NB4 (cell line): Measurements from ENCODE around the gene SPRYD3.

Experiments used
- POLR2A ChIP-seq: IDR thresholded peaks from 2 replicates; pipeline ENCODE4 v1.6.1; 2011; ENCODE audit warnings: mild to moderate bottlenecking; ENCODE audit not compliant: insufficient read length; ENCODE audit errors: extremely low read depth
- TF ChIP-seq, protein P1 (sequence below): IDR thresholded peaks from one replicate; pipeline ENCODE4 v1.5.1; 2012; ENCODE audit warnings: low read depth, low read length
- TF ChIP-seq, protein P2 (sequence below): IDR thresholded peaks from 2 replicates; pipeline ENCODE4 v1.6.1; 2011; ENCODE audit warnings: low read depth, low read length

DNA sequence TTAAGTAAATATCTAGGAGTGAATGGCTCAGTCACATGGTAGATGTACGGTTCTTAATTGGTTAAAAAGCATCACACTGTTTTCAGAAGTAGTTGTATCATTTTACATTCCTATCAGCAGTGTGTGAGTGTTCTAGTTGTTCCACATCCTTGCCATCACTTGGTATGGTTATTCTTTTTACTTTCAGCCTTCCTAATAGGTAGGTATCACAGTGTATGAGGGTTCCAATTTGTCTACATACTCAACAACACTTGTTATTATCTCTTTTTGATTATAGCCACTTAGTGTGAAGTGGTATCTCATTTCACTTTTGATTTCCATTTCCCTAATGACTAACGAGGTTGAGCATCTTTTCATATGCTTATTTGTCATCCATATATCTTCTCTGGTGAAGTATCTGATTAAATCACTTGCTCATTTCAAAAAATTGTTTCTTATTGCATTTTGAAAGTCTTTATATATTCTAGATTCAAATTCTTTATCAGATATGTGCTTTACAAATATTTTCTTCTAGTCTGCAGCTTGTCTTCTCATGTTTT is 3.5 kb upstream of the SPRYD3 start:
- TF ChIP-seq, protein P1, sequence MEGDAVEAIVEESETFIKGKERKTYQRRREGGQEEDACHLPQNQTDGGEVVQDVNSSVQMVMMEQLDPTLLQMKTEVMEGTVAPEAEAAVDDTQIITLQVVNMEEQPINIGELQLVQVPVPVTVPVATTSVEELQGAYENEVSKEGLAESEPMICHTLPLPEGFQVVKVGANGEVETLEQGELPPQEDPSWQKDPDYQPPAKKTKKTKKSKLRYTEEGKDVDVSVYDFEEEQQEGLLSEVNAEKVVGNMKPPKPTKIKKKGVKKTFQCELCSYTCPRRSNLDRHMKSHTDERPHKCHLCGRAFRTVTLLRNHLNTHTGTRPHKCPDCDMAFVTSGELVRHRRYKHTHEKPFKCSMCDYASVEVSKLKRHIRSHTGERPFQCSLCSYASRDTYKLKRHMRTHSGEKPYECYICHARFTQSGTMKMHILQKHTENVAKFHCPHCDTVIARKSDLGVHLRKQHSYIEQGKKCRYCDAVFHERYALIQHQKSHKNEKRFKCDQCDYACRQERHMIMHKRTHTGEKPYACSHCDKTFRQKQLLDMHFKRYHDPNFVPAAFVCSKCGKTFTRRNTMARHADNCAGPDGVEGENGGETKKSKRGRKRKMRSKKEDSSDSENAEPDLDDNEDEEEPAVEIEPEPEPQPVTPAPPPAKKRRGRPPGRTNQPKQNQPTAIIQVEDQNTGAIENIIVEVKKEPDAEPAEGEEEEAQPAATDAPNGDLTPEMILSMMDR, result no peak
- TF ChIP-seq, protein P2, sequence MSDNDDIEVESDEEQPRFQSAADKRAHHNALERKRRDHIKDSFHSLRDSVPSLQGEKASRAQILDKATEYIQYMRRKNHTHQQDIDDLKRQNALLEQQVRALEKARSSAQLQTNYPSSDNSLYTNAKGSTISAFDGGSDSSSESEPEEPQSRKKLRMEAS, result no peak
- no peak for TF ChIP-seq POLR2A
